H9 (cell line): Measurements from ENCODE around the gene PRDM5. TPM values are rescaled to one million over a fixed set of nuclear protein-coding genes. Genes with fewer than 3 reads are reported as not detected.

ENCODE experiments used
- DNase-seq: peaks from one replicate; pipeline ENCODE4 v3.0.0-alpha.2; 2017
- H2AFZ ChIP-seq: one replicate; pipeline ENCODE4 v1.6.1; 2013; ENCODE audit warnings: mild to moderate bottlenecking, low read length, control low read depth, moderate library complexity
- H2AK5ac ChIP-seq: 2 replicates; pipeline ENCODE4 v1.6.1; 2013; ENCODE audit warnings: low read length, control low read depth, mixed read lengths; ENCODE audit not compliant: insufficient read length
- H2BK120ac ChIP-seq: one replicate; pipeline ENCODE4 v1.6.1; 2013; ENCODE audit warnings: low read depth, mild to moderate bottlenecking, low read length, control low read depth, inconsistent platforms; ENCODE audit not compliant: poor library complexity, severe bottlenecking
- H2BK12ac ChIP-seq: 2 replicates; pipeline ENCODE4 v1.6.1; 2013; ENCODE audit warnings: low read length, control low read depth, mixed read lengths, low read depth; ENCODE audit not compliant: insufficient read length
- H2BK15ac ChIP-seq: 2 replicates; pipeline ENCODE4 v1.6.1; 2013; ENCODE audit warnings: low read depth, low read length, control low read depth
- H2BK20ac ChIP-seq: one replicate; pipeline ENCODE4 v1.6.1; 2013; ENCODE audit warnings: low read depth, mild to moderate bottlenecking, low read length, control low read depth, inconsistent platforms; ENCODE audit not compliant: poor library complexity, severe bottlenecking
- H2BK5ac ChIP-seq: 2 replicates; pipeline ENCODE4 v1.6.1; 2013; ENCODE audit warnings: low read length, control low read depth, mixed read lengths; ENCODE audit not compliant: insufficient read length
- H3K14ac ChIP-seq: 2 replicates; pipeline ENCODE4 v1.6.1; 2013; ENCODE audit warnings: low read length, control low read depth; ENCODE audit not compliant: insufficient read depth
- H3K18ac ChIP-seq: 2 replicates; pipeline ENCODE4 v1.6.1; 2013; ENCODE audit warnings: low read depth, mild to moderate bottlenecking, mixed read lengths, low read length, control low read depth; ENCODE audit not compliant: insufficient read length
- H3K23ac ChIP-seq: 2 replicates; pipeline ENCODE4 v1.6.1; 2013; ENCODE audit warnings: low read length, control low read depth, mixed read lengths, low read depth; ENCODE audit not compliant: insufficient read length
- H3K23me2 ChIP-seq: 2 replicates; pipeline ENCODE4 v1.6.1; 2013; ENCODE audit warnings: low read depth, mild to moderate bottlenecking, mixed read lengths, low read length, control low read depth; ENCODE audit not compliant: insufficient read length, poor library complexity, severe bottlenecking
- H3K27ac ChIP-seq: 2 replicates; pipeline ENCODE4 v1.5.1; 2013; ENCODE audit warnings: low read length, control low read depth, mixed read lengths, low read depth; ENCODE audit not compliant: insufficient read length
- H3K27me3 ChIP-seq: 2 replicates; pipeline ENCODE4 v1.6.1; 2013; ENCODE audit warnings: low read length, control low read depth, inconsistent platforms; ENCODE audit not compliant: insufficient read depth
- H3K4ac ChIP-seq: 2 replicates; pipeline ENCODE4 v1.6.1; 2013; ENCODE audit warnings: low read depth, mild to moderate bottlenecking, control low read depth, inconsistent platforms, low read length, moderate library complexity
- H3K4me1 ChIP-seq: 2 replicates; pipeline ENCODE4 v1.6.1; 2013; ENCODE audit warnings: low read length, control low read depth, inconsistent platforms; ENCODE audit not compliant: insufficient read depth
- H3K4me2 ChIP-seq: 2 replicates; pipeline ENCODE4 v1.6.1; 2013; ENCODE audit warnings: low read length, control low read depth, mixed read lengths; ENCODE audit not compliant: insufficient read length, insufficient read depth
- H3K56ac ChIP-seq: 2 replicates; pipeline ENCODE4 v1.6.1; 2013; ENCODE audit warnings: low read depth, mild to moderate bottlenecking, mixed read lengths, low read length, control low read depth; ENCODE audit not compliant: insufficient read length
- H3K79me1 ChIP-seq: 2 replicates; pipeline ENCODE4 v1.6.1; 2013; ENCODE audit warnings: low read depth, mild to moderate bottlenecking, moderate library complexity, low read length, control low read depth, inconsistent platforms; ENCODE audit not compliant: insufficient read depth, poor library complexity, severe bottlenecking
- H3K79me2 ChIP-seq: 2 replicates; pipeline ENCODE4 v1.6.1; 2013; ENCODE audit warnings: low read length, control low read depth, inconsistent platforms; ENCODE audit not compliant: insufficient read depth
- H3K9ac ChIP-seq: 2 replicates; pipeline ENCODE4 v1.6.1; 2013; ENCODE audit warnings: low read length, control low read depth, mixed read lengths; ENCODE audit not compliant: insufficient read length; ENCODE audit errors: extremely low read depth
- H3K9me3 ChIP-seq: one replicate; pipeline ENCODE4 v1.6.1; 2013; ENCODE audit warnings: low read depth, low read length, inconsistent platforms; ENCODE audit not compliant: control insufficient read depth
- H3T11ph ChIP-seq: one replicate; pipeline ENCODE4 v1.6.1; 2013; ENCODE audit warnings: mild to moderate bottlenecking, low read length, control low read depth, inconsistent platforms
- H4K20me1 ChIP-seq: one replicate; pipeline ENCODE4 v1.6.1; 2013; ENCODE audit not compliant: control insufficient read depth, insufficient read length, insufficient read depth
- H4K5ac ChIP-seq: 2 replicates; pipeline ENCODE4 v1.6.1; 2013; ENCODE audit warnings: low read depth, mild to moderate bottlenecking, mixed read lengths, low read length, control low read depth; ENCODE audit not compliant: insufficient read length
- H4K8ac ChIP-seq: replicated peaks from 2 replicates; pipeline ENCODE4 v1.6.1; 2013; ENCODE audit warnings: low read length, control low read depth, mixed read lengths, low read depth; ENCODE audit not compliant: insufficient read length
- H4K91ac ChIP-seq: 2 replicates; pipeline ENCODE4 v1.6.1; 2013; ENCODE audit warnings: low read depth, mild to moderate bottlenecking, moderate library complexity, mixed read lengths, low read length, control low read depth; ENCODE audit not compliant: insufficient read length
- H3K27ac Mint-ChIP-seq, 3 experiments: 2 replicates in 2 of 3; 3 replicates in 1 of 3; pipeline ENCODE4 v1.8.0; 2020 to 2021; ENCODE audit warnings: mixed read lengths in 3 of 3, mild to moderate bottlenecking in 1 of 3, moderate library complexity in 1 of 3
- H3K27me3 Mint-ChIP-seq: 2 replicates; pipeline ENCODE4 v1.8.0; 2021; ENCODE audit warnings: low read depth, mild to moderate bottlenecking, moderate library complexity, mixed read lengths
- H3K36me3 Mint-ChIP-seq, 3 experiments: 2 replicates in 2 of 3; 3 replicates in 1 of 3; pipeline ENCODE4 v1.8.0; 2020 to 2021; ENCODE audit warnings: low read depth in 3 of 3, mixed read lengths in 3 of 3; ENCODE audit not compliant: insufficient read depth in 1 of 3
- H3K4me1 Mint-ChIP-seq, 2 experiments: 2 replicates each; pipeline ENCODE4 v1.8.0; 2020; ENCODE audit warnings: mixed read lengths in 2 of 2
- H3K4me3 Mint-ChIP-seq, 2 experiments: 2 replicates in 1 of 2; 3 replicates in 1 of 2; pipeline ENCODE4 v1.8.0; 2020 to 2021; ENCODE audit warnings: mild to moderate bottlenecking in 2 of 2, mixed read lengths in 2 of 2, moderate library complexity in 1 of 2
- H3K9me3 Mint-ChIP-seq, 2 experiments: 2 replicates in 1 of 2; 3 replicates in 1 of 2; pipeline ENCODE4 v1.8.0; 2020; ENCODE audit warnings: mild to moderate bottlenecking in 2 of 2, mixed read lengths in 2 of 2, moderate library complexity in 1 of 2
- WGBS: extraction: QIAGEN DNeasy Blood & Tissue Kit; methylation state at CpG from one replicate; pipeline ENCODE4 v1.1.7; 2013; ENCODE audit warnings: missing lambda C conversion rate, low lambda C conversion rate, mixed read lengths; ENCODE audit not compliant: insufficient read length; ENCODE audit errors: extremely low coverage; 5-methylcytosine and 5-hydroxymethylcytosine counted together
- total RNA-seq: library from RNA; stranded (reverse); gene quantifications from 2 replicates; pipeline ENCODE4 v1.2.1, GENCODE V29; 2021
- TF ChIP-seq, protein P1 (sequence below): fragments of 200-600 bp; sonication (generic); conservative IDR thresholded peaks from 3 replicates; pipeline ENCODE4 v1.8.0; 2021; ENCODE audit warnings: antibody characterized with exemption, mild to moderate bottlenecking

The PRDM5 gene
- total RNA-seq, 1 experiment from 2014 or later: 21.7 TPM

DNA sequence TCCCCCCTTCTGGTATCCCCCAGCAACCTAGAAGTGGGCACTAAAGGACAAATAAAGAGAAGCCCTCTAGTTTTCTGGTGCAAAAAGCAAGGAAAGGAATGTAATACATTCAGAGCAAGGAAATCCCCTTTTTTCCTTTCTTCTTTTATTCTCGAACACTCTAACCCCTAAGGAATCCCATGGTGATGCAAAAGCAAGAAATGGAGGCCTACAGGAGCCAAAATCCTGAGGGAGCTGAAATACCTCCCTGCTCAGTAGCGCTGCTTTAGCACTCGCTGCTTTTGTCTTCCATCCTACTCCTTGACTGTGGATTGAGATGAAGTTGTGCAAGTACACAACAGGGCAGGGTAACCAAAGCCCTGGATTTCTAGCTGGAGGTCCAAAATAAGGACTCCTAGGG lies 251.0 kb downstream of the PRDM5 start:
- Histone ChIP-seq H3K14ac (no peak overlapping the region), H2AFZ (no peak overlapping the region), H3K27ac (no peak overlapping the region), H3K23me2 (no peaks in the 10 kb centered on the region), H3K4me1 (no peaks in the 10 kb centered on the region), H4K5ac (no peak overlapping the region), H2BK5ac (no peak overlapping the region), H2AK5ac (no peak overlapping the region), H4K91ac (no peak overlapping the region), H3T11ph (no peak overlapping the region), H3K79me1 (no peaks in the 10 kb centered on the region), H3K4me2 (no peak overlapping the region), H3K56ac (no peak overlapping the region), H3K18ac (no peak overlapping the region), H3K23ac (no peak overlapping the region), H2BK15ac (no peak overlapping the region), H3K9me3 (no peaks in the 10 kb centered on the region), H3K27me3 (no peaks in the 10 kb centered on the region; the same call in 1 of the 2 replicates), H3K9ac (no peak overlapping the region), H2BK120ac (no peak overlapping the region), H2BK12ac (no peak overlapping the region), H4K20me1 (no peaks in the 10 kb centered on the region), H4K8ac (no peak overlapping the region), H3K4ac (no peak overlapping the region), H2BK20ac (no peak overlapping the region), H3K79me2 (no peaks in the 10 kb centered on the region)
- DNase-seq: peak; percentile 32
- Mint-ChIP-seq H3K9me3 (peaks cover 14% of the 10 kb centered on the region in 2 experiments), H3K27me3 (no peaks in the 10 kb centered on the region), H3K27ac (peak overlapping the region in 2 of 3 experiments; percentile 50 to 86; a peak in 4 of 7 replicates), H3K4me3 (no peak overlapping the region), H3K36me3 (peaks cover 0 to 28% (median 12%) of the 10 kb centered on the region in 3 experiments; a peak in 5 of 7 replicates), H3K4me1 (peaks cover 27% of the 10 kb centered on the region in 2 experiments)
- TF ChIP-seq, protein P1, sequence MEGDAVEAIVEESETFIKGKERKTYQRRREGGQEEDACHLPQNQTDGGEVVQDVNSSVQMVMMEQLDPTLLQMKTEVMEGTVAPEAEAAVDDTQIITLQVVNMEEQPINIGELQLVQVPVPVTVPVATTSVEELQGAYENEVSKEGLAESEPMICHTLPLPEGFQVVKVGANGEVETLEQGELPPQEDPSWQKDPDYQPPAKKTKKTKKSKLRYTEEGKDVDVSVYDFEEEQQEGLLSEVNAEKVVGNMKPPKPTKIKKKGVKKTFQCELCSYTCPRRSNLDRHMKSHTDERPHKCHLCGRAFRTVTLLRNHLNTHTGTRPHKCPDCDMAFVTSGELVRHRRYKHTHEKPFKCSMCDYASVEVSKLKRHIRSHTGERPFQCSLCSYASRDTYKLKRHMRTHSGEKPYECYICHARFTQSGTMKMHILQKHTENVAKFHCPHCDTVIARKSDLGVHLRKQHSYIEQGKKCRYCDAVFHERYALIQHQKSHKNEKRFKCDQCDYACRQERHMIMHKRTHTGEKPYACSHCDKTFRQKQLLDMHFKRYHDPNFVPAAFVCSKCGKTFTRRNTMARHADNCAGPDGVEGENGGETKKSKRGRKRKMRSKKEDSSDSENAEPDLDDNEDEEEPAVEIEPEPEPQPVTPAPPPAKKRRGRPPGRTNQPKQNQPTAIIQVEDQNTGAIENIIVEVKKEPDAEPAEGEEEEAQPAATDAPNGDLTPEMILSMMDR: no peak
- no CpG with 5 or more reads among the region's 3 CpGs for WGBS
